ENCODE data around the gene PELI2. TPM values are rescaled to one million over a fixed set of nuclear protein-coding genes. Genes with fewer than 3 reads are reported as not detected.

The PELI2 gene
- total and polyA plus RNA-seq, 5 donors, result 1.4 to 6.8 (median 4.6) TPM

GRCh38 chr14:56280843-56281242, 162.6 kb downstream of the PELI2 start:
- intact Hi-C loops (cut with DNase I), result no loop called here
- Histone ChIP-seq H3K27ac (ENCODE audit: low read length) (no peak overlapping the region), H3K4me3 (ENCODE audit: low read length) (no peak overlapping the region), H3K9me3 (ENCODE audit: control insufficient read depth, low read length) (no peaks in the 10 kb centered on the region), H3K4me1 (ENCODE audit: control insufficient read depth, insufficient read depth, low read length) (no peaks in the 10 kb centered on the region), H3K27me3 (ENCODE audit: control insufficient read depth, insufficient read depth) (no peaks in the 10 kb centered on the region)
- whole genome bisulfite sequencing, result 94% methylated on average over 2 of the region's 2 CpGs
- no peak for ATAC-seq
- DNase-seq, result no peak

- no peak for DNase-seq
- whole genome bisulfite sequencing, result 98% methylated on average over 2 of the region's 2 CpGs
- no peak for ATAC-seq
- Histone ChIP-seq H3K9me3 (ENCODE audit: control insufficient read depth, low read length) (no peaks in the 10 kb centered on the region), H3K27me3 (ENCODE audit: control insufficient read depth, insufficient read depth) (no peaks in the 10 kb centered on the region), H3K27ac (ENCODE audit: low read length) (no peak overlapping the region), H3K4me3 (ENCODE audit: low read length) (no peak overlapping the region), H3K4me1 (ENCODE audit: control insufficient read depth, insufficient read depth, low read length) (no peaks in the 10 kb centered on the region)
- intact Hi-C loops (cut with DNase I), result no loop called here
Measured at GRCh38 chr14:56282179-56282578, 164.0 kb downstream of the PELI2 start.

- no peak overlapping the region for H3K4me3 ChIP-seq (ENCODE audit: low read length)
- no peaks in the 10 kb centered on the region for H3K27me3 ChIP-seq (ENCODE audit: control insufficient read depth, insufficient read depth)
- H3K27ac ChIP-seq (ENCODE audit: low read length), result no peak overlapping the region
- DNase-seq, result no peak
- 100% methylated on average over 1 of the region's 1 CpG for WGBS
- no peaks in the 10 kb centered on the region for H3K9me3 ChIP-seq (ENCODE audit: control insufficient read depth, low read length)
- H3K4me1 ChIP-seq (ENCODE audit: control insufficient read depth, insufficient read depth, low read length), result no peaks in the 10 kb centered on the region
- intact Hi-C loops (cut with DNase I), result no loop called here
- no peak for ATAC-seq
Measured at GRCh38 chr14:56284641-56285040, 166.4 kb downstream of the PELI2 start.

- Histone ChIP-seq H3K4me1 (ENCODE audit: control insufficient read depth, insufficient read depth, low read length) (no peaks in the 10 kb centered on the region), H3K4me3 (ENCODE audit: low read length) (no peak overlapping the region), H3K27me3 (ENCODE audit: control insufficient read depth, insufficient read depth) (no peaks in the 10 kb centered on the region), H3K9me3 (ENCODE audit: control insufficient read depth, low read length) (no peaks in the 10 kb centered on the region), H3K27ac (ENCODE audit: low read length) (no peak overlapping the region)
- ATAC-seq, result no peak
- WGBS, result 92% methylated on average over 2 of the region's 2 CpGs
- intact Hi-C loops (cut with DNase I), result no loop called here
- no peak for DNase-seq
Measured at GRCh38 chr14:56289155-56289554, 170.9 kb downstream of the PELI2 start.

- WGBS, result 96% methylated on average over 14 of the region's 14 CpGs
- no peak for DNase-seq
Measured at GRCh38 chr14:56290195-56290594, 172.0 kb downstream of the PELI2 start.

GRCh38 chr14:56292970-56293369, 174.8 kb downstream of the PELI2 start:
- Histone ChIP-seq H3K27ac (ENCODE audit: low read length) (no peak overlapping the region), H3K9me3 (ENCODE audit: control insufficient read depth, low read length) (no peaks in the 10 kb centered on the region), H3K27me3 (ENCODE audit: control insufficient read depth, insufficient read depth) (no peaks in the 10 kb centered on the region), H3K4me1 (ENCODE audit: control insufficient read depth, insufficient read depth, low read length) (no peaks in the 10 kb centered on the region), H3K4me3 (ENCODE audit: low read length) (no peak overlapping the region)
- DNase-seq, result no peak
- no peak for ATAC-seq
- WGBS, result 87% methylated on average over 3 of the region's 3 CpGs
- intact Hi-C loops (cut with DNase I), result no loop called here

More at GRCh38 chr14:56290195-56290594, 172.0 kb downstream of the PELI2 start:
- H3K27me3 ChIP-seq (ENCODE audit: control insufficient read depth, insufficient read depth), result no peaks in the 10 kb centered on the region
- no peak for ATAC-seq
- no peaks in the 10 kb centered on the region for H3K9me3 ChIP-seq (ENCODE audit: control insufficient read depth, low read length)
- H3K27ac ChIP-seq (ENCODE audit: low read length), result no peak overlapping the region
- no peaks in the 10 kb centered on the region for H3K4me1 ChIP-seq (ENCODE audit: control insufficient read depth, insufficient read depth, low read length)
- no peak overlapping the region for H3K4me3 ChIP-seq (ENCODE audit: low read length)
- intact Hi-C loops (cut with DNase I), result no loop called here

- intact Hi-C loops (cut with DNase I), result no loop called here
- Histone ChIP-seq H3K27ac (ENCODE audit: low read length) (no peak overlapping the region), H3K4me1 (ENCODE audit: control insufficient read depth, insufficient read depth, low read length) (no peaks in the 10 kb centered on the region), H3K4me3 (ENCODE audit: low read length) (no peak overlapping the region), H3K9me3 (ENCODE audit: control insufficient read depth, low read length) (no peaks in the 10 kb centered on the region), H3K27me3 (ENCODE audit: control insufficient read depth, insufficient read depth) (no peaks in the 10 kb centered on the region)
- 90% methylated on average over 2 of the region's 2 CpGs for WGBS
- no peak for DNase-seq
- no peak for ATAC-seq
Measured at GRCh38 chr14:56293506-56293905, 175.3 kb downstream of the PELI2 start.

GRCh38 chr14:56294128-56294527, 175.9 kb downstream of the PELI2 start:
- DNase-seq, result no peak
- peak in 1 of 2 donors; percentile 51 for ATAC-seq
- H3K27ac ChIP-seq (ENCODE audit: low read length), result no peak overlapping the region
- intact Hi-C loops (cut with DNase I), result no loop called here
- H3K9me3 ChIP-seq (ENCODE audit: control insufficient read depth, low read length), result no peaks in the 10 kb centered on the region
- no peaks in the 10 kb centered on the region for H3K27me3 ChIP-seq (ENCODE audit: control insufficient read depth, insufficient read depth)
- no peak overlapping the region for H3K4me3 ChIP-seq (ENCODE audit: low read length)
- 92% methylated on average over 5 of the region's 5 CpGs for WGBS
- no peaks in the 10 kb centered on the region for H3K4me1 ChIP-seq (ENCODE audit: control insufficient read depth, insufficient read depth, low read length)

GRCh38 chr14:56295743-56296142, 177.5 kb downstream of the PELI2 start:
- ATAC-seq, result no peak
- H3K9me3 ChIP-seq (ENCODE audit: control insufficient read depth, low read length), result no peaks in the 10 kb centered on the region
- 84% methylated on average over 3 of the region's 3 CpGs for WGBS
- no peak overlapping the region for H3K27ac ChIP-seq (ENCODE audit: low read length)
- H3K4me3 ChIP-seq (ENCODE audit: low read length), result no peak overlapping the region
- H3K27me3 ChIP-seq (ENCODE audit: control insufficient read depth, insufficient read depth), result no peaks in the 10 kb centered on the region
- H3K4me1 ChIP-seq (ENCODE audit: control insufficient read depth, insufficient read depth, low read length), result no peaks in the 10 kb centered on the region
- DNase-seq, result no peak
- intact Hi-C loops (cut with DNase I), result no loop called here

GRCh38 chr14:56297449-56297848, 179.2 kb downstream of the PELI2 start:
- H3K4me1 ChIP-seq (ENCODE audit: control insufficient read depth, insufficient read depth, low read length), result no peaks in the 10 kb centered on the region
- H3K27ac ChIP-seq (ENCODE audit: low read length), result no peak overlapping the region
- no peaks in the 10 kb centered on the region for H3K9me3 ChIP-seq (ENCODE audit: control insufficient read depth, low read length)
- no peak overlapping the region for H3K4me3 ChIP-seq (ENCODE audit: low read length)
- no peak for DNase-seq
- intact Hi-C loops (cut with DNase I), result no loop called here
- WGBS, result 97% methylated on average over 5 of the region's 5 CpGs
- no peak for ATAC-seq
- H3K27me3 ChIP-seq (ENCODE audit: control insufficient read depth, insufficient read depth), result no peaks in the 10 kb centered on the region

- Histone ChIP-seq H3K27ac (ENCODE audit: low read length) (no peak overlapping the region), H3K27me3 (ENCODE audit: control insufficient read depth, insufficient read depth) (no peaks in the 10 kb centered on the region), H3K9me3 (ENCODE audit: control insufficient read depth, low read length) (no peaks in the 10 kb centered on the region), H3K4me3 (ENCODE audit: low read length) (no peak overlapping the region), H3K4me1 (ENCODE audit: control insufficient read depth, insufficient read depth, low read length) (no peaks in the 10 kb centered on the region)
- 92% methylated on average over 9 of the region's 9 CpGs for WGBS
- ATAC-seq, result no peak
- no peak for DNase-seq
- intact Hi-C loops (cut with DNase I), result no loop called here
Measured at GRCh38 chr14:56299306-56299984, 181.2 kb downstream of the PELI2 start.

GRCh38 chr14:56300495-56300894, 182.3 kb downstream of the PELI2 start:
- Histone ChIP-seq H3K4me1 (ENCODE audit: control insufficient read depth, insufficient read depth, low read length) (no peaks in the 10 kb centered on the region), H3K4me3 (ENCODE audit: low read length) (no peak overlapping the region), H3K27ac (ENCODE audit: low read length) (no peak overlapping the region), H3K27me3 (ENCODE audit: control insufficient read depth, insufficient read depth) (no peaks in the 10 kb centered on the region), H3K9me3 (ENCODE audit: control insufficient read depth, low read length) (no peaks in the 10 kb centered on the region)
- no peak for DNase-seq
- intact Hi-C loops (cut with DNase I), result no loop called here
- WGBS, result 91% methylated on average over 4 of the region's 4 CpGs
- ATAC-seq, result no peak

All from right cardiac atrium (tissue), 5 donors.